Fibroblast of lung (primary cell): ENCODE results near the gene MAP3K8.

ENCODE experiments used
- EZH2 ChIP-seq: IDR thresholded peaks from 2 replicates; pipeline ENCODE4 v1.5.1; 2012; ENCODE audit warnings: low read length, control low read depth, mild to moderate bottlenecking; ENCODE audit errors: missing control alignments
- TF ChIP-seq, protein P1 (sequence below), 2 donors: IDR thresholded peaks in 1 of 2; conservative IDR thresholded peaks in 1 of 2; 1 replicate in 1 of 2; 2 replicates in 1 of 2; pipeline ENCODE4 v1.5.1; 2011 to 2012; ENCODE audit warnings: low read length in 2 of 2, control low read depth in 1 of 2, inconsistent platforms in 1 of 2, low read depth in 1 of 2, mild to moderate bottlenecking in 1 of 2

DNA sequence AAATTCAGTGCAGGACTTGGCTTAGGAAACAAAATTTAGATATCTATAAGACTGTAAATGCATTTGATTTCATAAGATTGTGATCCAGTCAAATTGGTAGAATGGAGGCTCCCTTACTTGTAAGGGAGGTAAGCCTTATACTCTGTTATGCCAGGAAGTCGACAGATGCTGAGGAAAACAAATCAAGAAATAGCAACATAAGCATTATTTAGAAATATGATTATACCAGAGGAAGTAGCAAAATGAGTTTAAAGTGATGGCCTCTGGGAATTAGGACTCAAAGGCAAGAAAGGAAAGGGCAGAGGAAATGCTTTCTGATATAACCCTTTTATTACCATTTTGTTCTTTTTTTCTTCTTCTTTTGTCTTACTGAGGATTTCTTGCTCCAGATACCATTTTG, 44.4 kb upstream of the MAP3K8 start:
- TF ChIP-seq, protein P1, sequence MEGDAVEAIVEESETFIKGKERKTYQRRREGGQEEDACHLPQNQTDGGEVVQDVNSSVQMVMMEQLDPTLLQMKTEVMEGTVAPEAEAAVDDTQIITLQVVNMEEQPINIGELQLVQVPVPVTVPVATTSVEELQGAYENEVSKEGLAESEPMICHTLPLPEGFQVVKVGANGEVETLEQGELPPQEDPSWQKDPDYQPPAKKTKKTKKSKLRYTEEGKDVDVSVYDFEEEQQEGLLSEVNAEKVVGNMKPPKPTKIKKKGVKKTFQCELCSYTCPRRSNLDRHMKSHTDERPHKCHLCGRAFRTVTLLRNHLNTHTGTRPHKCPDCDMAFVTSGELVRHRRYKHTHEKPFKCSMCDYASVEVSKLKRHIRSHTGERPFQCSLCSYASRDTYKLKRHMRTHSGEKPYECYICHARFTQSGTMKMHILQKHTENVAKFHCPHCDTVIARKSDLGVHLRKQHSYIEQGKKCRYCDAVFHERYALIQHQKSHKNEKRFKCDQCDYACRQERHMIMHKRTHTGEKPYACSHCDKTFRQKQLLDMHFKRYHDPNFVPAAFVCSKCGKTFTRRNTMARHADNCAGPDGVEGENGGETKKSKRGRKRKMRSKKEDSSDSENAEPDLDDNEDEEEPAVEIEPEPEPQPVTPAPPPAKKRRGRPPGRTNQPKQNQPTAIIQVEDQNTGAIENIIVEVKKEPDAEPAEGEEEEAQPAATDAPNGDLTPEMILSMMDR (conservative IDR thresholded peaks at IDR 0.05 in 1 of 2, IDR thresholded peaks at IDR 0.05 in 1 of 2; ENCODE audit: low read depth in 1 of 2, low read length in 2 of 2) = no peak
- no peak for TF ChIP-seq EZH2
